GM23338 (cell line): ENCODE results near the gene FZD4. TPM values are rescaled to one million over a fixed set of nuclear protein-coding genes. Genes with fewer than 3 reads are reported as not detected.
A peak's percentile ranks its signal among the peaks of the same experiment; 100 is the strongest.

Experiments used
- ATAC-seq: fragments of 200-7000 bp; cut with Tn5 transposase; 3 replicates; pipeline ENCODE4 v1.9.1; 2020
- DNase-seq: peaks from one replicate; pipeline ENCODE4 v3.0.0-alpha.2; 2015; ENCODE audit warnings: low spot score
- H2AFZ ChIP-seq: fragments of 200-600 bp; sonication (generic); 2 replicates; pipeline ENCODE4 v1.8.0; 2016; ENCODE audit warnings: antibody characterized with exemption, mild to moderate bottlenecking, moderate library complexity
- H3F3A ChIP-seq: fragments of 200-600 bp; sonication (generic); replicated peaks from 2 replicates; pipeline ENCODE4 v1.8.0; 2017; ENCODE audit warnings: antibody characterized with exemption, mixed run types, low read depth
- H3K27ac ChIP-seq: fragments of 200-600 bp; sonication (generic); 2 replicates; pipeline ENCODE4 v1.6.1; 2016; ENCODE audit warnings: low read depth
- H3K27me3 ChIP-seq: fragments of 200-600 bp; sonication (generic); 2 replicates; pipeline ENCODE4 v1.8.0; 2016; ENCODE audit warnings: mild to moderate bottlenecking, mixed run types, moderate library complexity; ENCODE audit not compliant: insufficient read depth
- H3K36me3 ChIP-seq: fragments of 200-600 bp; sonication (generic); 2 replicates; pipeline ENCODE4 v1.8.0; 2016; ENCODE audit warnings: mild to moderate bottlenecking; ENCODE audit not compliant: insufficient read depth
- H3K4me1 ChIP-seq: fragments of 200-600 bp; sonication (generic); 2 replicates; pipeline ENCODE4 v1.8.0; 2016; ENCODE audit warnings: mild to moderate bottlenecking, moderate library complexity; ENCODE audit not compliant: insufficient read depth
- H3K4me2 ChIP-seq: fragments of 200-600 bp; sonication (generic); 2 replicates; pipeline ENCODE4 v1.7.1; 2017; ENCODE audit warnings: mixed run types
- H3K4me3 ChIP-seq: fragments of 200-600 bp; sonication (generic); 2 replicates; pipeline ENCODE4 v1.6.1; 2016; ENCODE audit warnings: mixed run types
- H3K79me2 ChIP-seq: fragments of 200-600 bp; sonication (generic); replicated peaks from 2 replicates; pipeline ENCODE4 v1.8.0; 2017; ENCODE audit warnings: mild to moderate bottlenecking; ENCODE audit not compliant: insufficient read depth
- H3K9me2 ChIP-seq: fragments of 200-600 bp; sonication (generic); 2 replicates; pipeline ENCODE4 v1.8.0; 2017; ENCODE audit not compliant: insufficient read depth
- H4K20me1 ChIP-seq: fragments of 200-600 bp; sonication (generic); replicated peaks from 2 replicates; pipeline ENCODE4 v1.8.0; 2017; ENCODE audit warnings: mild to moderate bottlenecking; ENCODE audit not compliant: insufficient read depth
- H3K27ac Mint-ChIP-seq: 2 replicates; pipeline ENCODE4 v1.8.0; 2020; ENCODE audit warnings: inconsistent platforms, mild to moderate bottlenecking, moderate library complexity, mixed read lengths
- H3K27me3 Mint-ChIP-seq: 3 replicates; pipeline ENCODE4 v1.8.0; 2022; ENCODE audit warnings: low read depth, mild to moderate bottlenecking, moderate library complexity, mixed read lengths, inconsistent platforms; ENCODE audit not compliant: insufficient read depth, poor library complexity
- H3K36me3 Mint-ChIP-seq: 3 replicates; pipeline ENCODE4 v1.8.0; 2021; ENCODE audit warnings: low read depth, mild to moderate bottlenecking, inconsistent platforms, moderate library complexity, mixed read lengths
- H3K4me1 Mint-ChIP-seq: 3 replicates; pipeline ENCODE4 v1.8.0; 2020; ENCODE audit warnings: mild to moderate bottlenecking, inconsistent platforms, mixed read lengths
- H3K4me3 Mint-ChIP-seq: 3 replicates; pipeline ENCODE4 v1.8.0; 2021; ENCODE audit warnings: moderate library complexity, mild to moderate bottlenecking, inconsistent platforms, mixed read lengths
- H3K9me3 Mint-ChIP-seq: 3 replicates; pipeline ENCODE4 v1.8.0; 2020; ENCODE audit warnings: moderate library complexity, mild to moderate bottlenecking, inconsistent platforms, mixed read lengths
- CREB1 ChIP-seq: fragments of 250-450 bp; sonication (Bioruptor Pico); IDR thresholded peaks from 2 replicates; pipeline ENCODE4 v1.5.0; 2020; ENCODE audit warnings: low read depth, mild to moderate bottlenecking, moderate library complexity
- CTCF ChIP-seq, 2 experiments: fragments of 200-600 bp in 1 of 2; sonication (generic) in 1 of 2; conservative IDR thresholded peaks; 2 replicates each; pipeline versions ENCODE4 v1.5.1 to v1.6.1; 2016 to 2017; ENCODE audit warnings: antibody characterized with exemption in 2 of 2, low read depth in 2 of 2, mild to moderate bottlenecking in 2 of 2, moderate library complexity in 1 of 2
- ETS1 ChIP-seq: IDR thresholded peaks from 2 replicates; pipeline ENCODE4 v1.6.1; 2016; ENCODE audit warnings: antibody characterized with exemption
- EZH2 ChIP-seq: fragments of 200-600 bp; sonication (generic); IDR thresholded peaks from one replicate; pipeline ENCODE4 v1.8.0; 2017; ENCODE audit warnings: antibody characterized with exemption, mild to moderate bottlenecking, low read depth; ENCODE audit not compliant: unreplicated experiment
- EZH2phosphoT487 ChIP-seq: fragments of 200-600 bp; sonication (generic); IDR thresholded peaks from one replicate; pipeline ENCODE4 v1.8.1; 2018; ENCODE audit warnings: antibody characterized with exemption; ENCODE audit not compliant: unreplicated experiment
- JUNB ChIP-seq: IDR thresholded peaks from one replicate; pipeline ENCODE4 v1.6.1; 2016; ENCODE audit warnings: antibody characterized with exemption; ENCODE audit not compliant: unreplicated experiment
- NANOG ChIP-seq: IDR thresholded peaks from 2 replicates; pipeline ENCODE4 v1.6.1; 2016; ENCODE audit warnings: antibody characterized with exemption, borderline replicate concordance
- POLR2AphosphoS5 ChIP-seq: IDR thresholded peaks from 2 replicates; pipeline ENCODE4 v1.6.1; 2016; ENCODE audit warnings: antibody characterized with exemption, low read depth
- REST ChIP-seq: IDR thresholded peaks from one replicate; pipeline ENCODE4 v1.6.1; 2018; ENCODE audit warnings: antibody characterized with exemption; ENCODE audit not compliant: unreplicated experiment
- STAT1 ChIP-seq: IDR thresholded peaks from one replicate; pipeline ENCODE4 v1.6.1; 2016; ENCODE audit warnings: antibody characterized with exemption; ENCODE audit not compliant: unreplicated experiment
- ZNF114 ChIP-seq: fragments of 250-450 bp; sonication (Bioruptor Pico); IDR thresholded peaks from 2 replicates; pipeline ENCODE4 v1.5.0; 2020; ENCODE audit warnings: mild to moderate bottlenecking, moderate library complexity
- ZNF331 ChIP-seq: fragments of 250-450 bp; sonication (Bioruptor Pico); IDR thresholded peaks from 2 replicates; pipeline ENCODE4 v1.5.0; 2020; ENCODE audit warnings: low read depth, mild to moderate bottlenecking, moderate library complexity
- ZNF462 ChIP-seq: fragments of 250-450 bp; sonication (Bioruptor Pico); IDR thresholded peaks from 2 replicates; pipeline ENCODE4 v1.5.0; 2020; ENCODE audit warnings: mild to moderate bottlenecking, moderate library complexity
- polyA plus RNA-seq: library from polyadenylated mRNA; unstranded; fragments of >200 nt; fragmentation: Nextera tagmentation; extraction: Ambion mirVana; gene quantifications from 2 replicates; pipeline ENCODE4 v1.2.1, GENCODE V29; 2016
- total RNA-seq: library from RNA; depleted of rRNA; stranded (reverse); fragments of >200 nt; shearing (Covaris generic); gene quantifications from 2 replicates; pipeline ENCODE4 v1.2.3, GENCODE V29; 2014

FZD4 gene
- total and polyA plus RNA-seq, 2 experiments from 2014 or later: 1.4 to 8.9 TPM

GRCh38 chr11:86918973-86919372, 36.2 kb downstream of the FZD4 start:
- H3K27me3 ChIP-seq: no peaks in the 10 kb centered on the region
- H3K36me3 ChIP-seq: no peaks in the 10 kb centered on the region
- Mint-ChIP-seq H3K27ac (no peak overlapping the region), H3K9me3 (no peaks in the 10 kb centered on the region), H3K4me3 (no peak overlapping the region), H3K4me1 (peaks cover 10% of the 10 kb centered on the region), H3K36me3 (no peaks in the 10 kb centered on the region), H3K27me3 (peaks cover 4% of the 10 kb centered on the region)
- no peak for DNase-seq
- no peaks in the 10 kb centered on the region for H3K9me2 ChIP-seq
- no peaks in the 10 kb centered on the region for H3K79me2 ChIP-seq
- no peaks in the 10 kb centered on the region for H3F3A ChIP-seq
- peaks cover 12% of the 10 kb centered on the region for H3K4me1 ChIP-seq
- no peak overlapping the region for H3K4me3 ChIP-seq
- ATAC-seq: no peak
- H4K20me1 ChIP-seq: no peaks in the 10 kb centered on the region
- no peak overlapping the region for H3K27ac ChIP-seq
- no peak overlapping the region for H3K4me2 ChIP-seq
- TF ChIP-seq STAT1 (no peak), JUNB (no peak), ZNF331 (no peak), CREB1 (CRISPR knock-in tag) (no peak), EZH2 (no peak), POLR2AphosphoS5 (no peak), CTCF (conservative IDR thresholded peaks at IDR 0.05; ENCODE audit: low read depth in 2 of 2) (no peak), EZH2phosphoT487 (no peak), ZNF114 (CRISPR knock-in tag) (no peak), REST (no peak), ZNF462 (CRISPR knock-in tag) (no peak), ETS1 (no peak), NANOG (no peak)
- H2AFZ ChIP-seq: peak overlapping the region; percentile 16; the same call in 1 of the 2 replicates
